ENCODE results near the gene TPRG1L.

DNA sequence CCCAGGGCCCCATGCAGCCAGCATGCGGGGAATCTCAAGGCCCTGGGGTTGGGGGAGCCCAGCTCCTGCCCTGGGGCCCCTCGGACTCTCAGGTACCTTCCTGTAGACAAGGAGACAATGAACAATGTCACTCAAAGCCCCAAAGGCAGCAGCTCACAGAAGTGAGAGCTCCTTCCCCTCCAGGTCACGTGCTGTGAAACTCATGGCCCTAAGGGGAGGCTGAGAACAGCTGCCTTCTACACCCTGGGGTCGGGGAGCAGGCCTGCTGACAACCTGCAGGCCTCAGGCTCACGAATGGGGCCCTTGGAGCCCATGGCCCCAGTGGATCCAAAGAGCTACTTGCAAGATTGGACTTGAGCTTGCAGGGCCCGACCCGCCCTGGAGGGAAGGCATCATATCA is 16.7 kb upstream of the TPRG1L start:
- TF ChIP-seq, protein P1, sequence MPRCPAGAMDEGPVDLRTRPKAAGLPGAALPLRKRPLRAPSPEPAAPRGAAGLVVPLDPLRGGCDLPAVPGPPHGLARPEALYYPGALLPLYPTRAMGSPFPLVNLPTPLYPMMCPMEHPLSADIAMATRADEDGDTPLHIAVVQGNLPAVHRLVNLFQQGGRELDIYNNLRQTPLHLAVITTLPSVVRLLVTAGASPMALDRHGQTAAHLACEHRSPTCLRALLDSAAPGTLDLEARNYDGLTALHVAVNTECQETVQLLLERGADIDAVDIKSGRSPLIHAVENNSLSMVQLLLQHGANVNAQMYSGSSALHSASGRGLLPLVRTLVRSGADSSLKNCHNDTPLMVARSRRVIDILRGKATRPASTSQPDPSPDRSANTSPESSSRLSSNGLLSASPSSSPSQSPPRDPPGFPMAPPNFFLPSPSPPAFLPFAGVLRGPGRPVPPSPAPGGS (IDR thresholded peaks at IDR 0.05; ENCODE audit: borderline replicate concordance, insufficient read depth, low read depth, low read length, poor library complexity, severe bottlenecking), result no peak
- TF ChIP-seq SREBF2 (IDR thresholded peaks at IDR 0.05; ENCODE audit: low read length) (no peak), MXI1 (IDR thresholded peaks at IDR 0.05; ENCODE audit: low read depth, low read length) (no peak), EP300 (IDR thresholded peaks at IDR 0.05; ENCODE audit: borderline replicate concordance in 1 of 2, control insufficient read depth in 1 of 2, low read depth in 2 of 2, low read length in 2 of 2) (no peak), POLR2A (IDR thresholded peaks at IDR 0.05; ENCODE audit: low read depth, low read length) (no peak), TAF1 (IDR thresholded peaks at IDR 0.05; ENCODE audit: borderline replicate concordance, low read depth, low read length) (no peak), ZNF274 (IDR thresholded peaks at IDR 0.05; ENCODE audit: insufficient read depth, insufficient read length) (no peak), MYC (IDR thresholded peaks at IDR 0.05; ENCODE audit: insufficient read depth, insufficient read length, insufficient replicate concordance, low read length, severe bottlenecking) (no peak)
- TF ChIP-seq, protein P2, sequence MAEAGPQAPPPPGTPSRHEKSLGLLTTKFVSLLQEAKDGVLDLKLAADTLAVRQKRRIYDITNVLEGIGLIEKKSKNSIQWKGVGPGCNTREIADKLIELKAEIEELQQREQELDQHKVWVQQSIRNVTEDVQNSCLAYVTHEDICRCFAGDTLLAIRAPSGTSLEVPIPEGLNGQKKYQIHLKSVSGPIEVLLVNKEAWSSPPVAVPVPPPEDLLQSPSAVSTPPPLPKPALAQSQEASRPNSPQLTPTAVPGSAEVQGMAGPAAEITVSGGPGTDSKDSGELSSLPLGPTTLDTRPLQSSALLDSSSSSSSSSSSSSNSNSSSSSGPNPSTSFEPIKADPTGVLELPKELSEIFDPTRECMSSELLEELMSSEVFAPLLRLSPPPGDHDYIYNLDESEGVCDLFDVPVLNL (IDR thresholded peaks at IDR 0.05; ENCODE audit: low read depth, low read length), result no peak
- TF ChIP-seq, protein P3, sequence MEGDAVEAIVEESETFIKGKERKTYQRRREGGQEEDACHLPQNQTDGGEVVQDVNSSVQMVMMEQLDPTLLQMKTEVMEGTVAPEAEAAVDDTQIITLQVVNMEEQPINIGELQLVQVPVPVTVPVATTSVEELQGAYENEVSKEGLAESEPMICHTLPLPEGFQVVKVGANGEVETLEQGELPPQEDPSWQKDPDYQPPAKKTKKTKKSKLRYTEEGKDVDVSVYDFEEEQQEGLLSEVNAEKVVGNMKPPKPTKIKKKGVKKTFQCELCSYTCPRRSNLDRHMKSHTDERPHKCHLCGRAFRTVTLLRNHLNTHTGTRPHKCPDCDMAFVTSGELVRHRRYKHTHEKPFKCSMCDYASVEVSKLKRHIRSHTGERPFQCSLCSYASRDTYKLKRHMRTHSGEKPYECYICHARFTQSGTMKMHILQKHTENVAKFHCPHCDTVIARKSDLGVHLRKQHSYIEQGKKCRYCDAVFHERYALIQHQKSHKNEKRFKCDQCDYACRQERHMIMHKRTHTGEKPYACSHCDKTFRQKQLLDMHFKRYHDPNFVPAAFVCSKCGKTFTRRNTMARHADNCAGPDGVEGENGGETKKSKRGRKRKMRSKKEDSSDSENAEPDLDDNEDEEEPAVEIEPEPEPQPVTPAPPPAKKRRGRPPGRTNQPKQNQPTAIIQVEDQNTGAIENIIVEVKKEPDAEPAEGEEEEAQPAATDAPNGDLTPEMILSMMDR (IDR thresholded peaks at IDR 0.05 in 2 of 3, conservative IDR thresholded peaks at IDR 0.05 in 1 of 3; ENCODE audit: control insufficient read depth in 2 of 3, extremely low read depth in 1 of 3, insufficient read depth in 1 of 3, low read depth in 3 of 3, low read length in 3 of 3), result no peak

Data from GM12878 (cell line).